HepG2 (cell line): ENCODE data around the gene FGF21. TPM values are rescaled to one million over a fixed set of nuclear protein-coding genes. Genes with fewer than 3 reads are reported as not detected.

Source experiments
- ATF6 ChIP-seq: sonication (generic); formaldehyde crosslinking; conservative IDR thresholded peaks from 2 replicates; pipeline ENCODE4 v1.4.0; 2020; ENCODE audit warnings: missing genetic modification reagents
- CBX5 ChIP-seq: sonication (generic); formaldehyde crosslinking; IDR thresholded peaks from 2 replicates; pipeline ENCODE4 v1.4.0; 2020; ENCODE audit warnings: missing genetic modification reagents, borderline replicate concordance
- KAT2B ChIP-seq: fragments of 150-350 bp; IDR thresholded peaks from 2 replicates; pipeline ENCODE4 v1.6.1; 2014; ENCODE audit warnings: low read depth, low read length, borderline replicate concordance
- KDM1A ChIP-seq: IDR thresholded peaks from 2 replicates; pipeline ENCODE4 v1.6.1; 2016; ENCODE audit warnings: missing compliant biosample characterization
- PAXIP1 ChIP-seq: sonication (generic); formaldehyde crosslinking; conservative IDR thresholded peaks from 2 replicates; pipeline ENCODE4 v1.4.0; 2020; ENCODE audit warnings: mild to moderate bottlenecking, missing genetic modification reagents, moderate library complexity
- PRDM10 ChIP-seq: sonication (generic); formaldehyde crosslinking; IDR thresholded peaks from 2 replicates; pipeline ENCODE4 v1.4.0; 2020; ENCODE audit warnings: low read depth, missing genetic modification reagents
- RAD51 ChIP-seq: fragments of 450-650 bp; IDR thresholded peaks from 2 replicates; pipeline ENCODE4 v1.6.1; 2016; ENCODE audit warnings: borderline replicate concordance
- RFX3 ChIP-seq: IDR thresholded peaks from 2 replicates; pipeline ENCODE4 v1.6.1; 2016; ENCODE audit warnings: missing biosample characterization, missing genetic modification reagents
- SIX1 ChIP-seq: sonication (generic); formaldehyde crosslinking; IDR thresholded peaks from 2 replicates; pipeline ENCODE4 v1.4.0; 2020; ENCODE audit warnings: missing genetic modification reagents, borderline replicate concordance
- TFE3 ChIP-seq: IDR thresholded peaks from 2 replicates; pipeline ENCODE4 v1.6.1; 2016
- ZNF101 ChIP-seq: sonication (generic); formaldehyde crosslinking; IDR thresholded peaks from 2 replicates; pipeline ENCODE4 v1.4.0; 2020; ENCODE audit warnings: mild to moderate bottlenecking, low read depth, missing genetic modification reagents, borderline replicate concordance
- ZNF3 ChIP-seq: IDR thresholded peaks from 2 replicates; pipeline ENCODE4 v1.7.0; 2017; ENCODE audit warnings: inconsistent platforms
- ZNF382 ChIP-seq: sonication (generic); formaldehyde crosslinking; IDR thresholded peaks from 2 replicates; pipeline ENCODE4 v1.5.0; 2020; ENCODE audit warnings: missing genetic modification reagents, mild to moderate bottlenecking, borderline replicate concordance
- ZNF530 ChIP-seq: sonication (generic); formaldehyde crosslinking; IDR thresholded peaks from 2 replicates; pipeline ENCODE4 v1.5.0; 2020; ENCODE audit warnings: low read depth, mild to moderate bottlenecking, missing genetic modification reagents
- ZNF564 ChIP-seq: sonication (generic); formaldehyde crosslinking; IDR thresholded peaks from 2 replicates; pipeline ENCODE4 v1.8.1; 2023; ENCODE audit warnings: mild to moderate bottlenecking, missing genetic modification reagents
- ZSCAN9 ChIP-seq: IDR thresholded peaks from 2 replicates; pipeline ENCODE4 v1.6.1; 2016; ENCODE audit warnings: borderline replicate concordance
- polyA plus RNA-seq, 8 experiments: library from polyadenylated mRNA; depleted of rRNA in 3 of 8; stranded (reverse) in 7 of 8; unstranded in 1 of 8; fragments of >200 nt; fragmentation: Illumina TruSeq in 4 of 8; extraction: Trizol in 4 of 8; gene quantifications; 2 replicates each; pipeline versions ENCODE4 v1.2.1 to v1.2.3, GENCODE V29; 2011 to 2016; ENCODE audit warnings: low read depth in 4 of 8, missing spikeins in 1 of 8, mixed read lengths in 1 of 8; ENCODE audit not compliant: insufficient read depth in 1 of 8
- total RNA-seq, 5 experiments: library from RNA; depleted of rRNA; stranded (reverse); fragments of >200 nt; fragmentation: Illumina TruSeq; extraction: Trizol; gene quantifications; 2 replicates each; pipeline ENCODE4 v1.2.3, GENCODE V29; 2016; ENCODE audit warnings: low read depth in 1 of 5

FGF21 gene
- total and polyA plus RNA-seq, 2 of the 13 experiments (the other 11 are each of a cell fraction or from before 2014, with no cell fraction given): 0.17 TPM; not detected in 1

- TF ChIP-seq PRDM10 (no peak), SIX1 (CRISPR knock-in tag) (no peak), KDM1A (0 out of 2 replicates have a peak, but pooled peaks have one; percentile 12), KAT2B (no peak), TFE3 (CRISPR knock-in tag) (0 out of 2 replicates have a peak, but pooled peaks have one; percentile 56), ZNF382 (CRISPR knock-in tag) (no peak), CBX5 (CRISPR knock-in tag) (no peak; the same call in 1 of the 2 replicates), ATF6 (no peak), ZSCAN9 (CRISPR knock-in tag) (no peak), ZNF564 (CRISPR knock-in tag) (no peak), RFX3 (CRISPR knock-in tag) (no peak), ZNF101 (CRISPR knock-in tag) (no peak), ZNF3 (CRISPR knock-in tag) (no peak), PAXIP1 (no peak; the same call in none of the 2 replicates), RAD51 (no peak), ZNF530 (CRISPR knock-in tag) (no peak)
Measured at GRCh38 chr19:48713864-48714755, 41.2 kb upstream of the FGF21 start (continued).
